HCT116 (cell line): ENCODE results near the gene ERVMER34-1. TPM values are rescaled to one million over a fixed set of nuclear protein-coding genes. Genes with fewer than 3 reads are reported as not detected.

Source experiments
- ATAC-seq: fragments of 200-7000 bp; cut with Tn5 transposase; 2 replicates; pipeline ENCODE4 v1.9.1; 2020; ENCODE audit warnings: mild to moderate bottlenecking, moderate library complexity
- BruUV-seq: library from RNA; stranded (reverse); fragments of 400-500 nt; replicated peaks from 2 replicates; lab custom pipeline; 2021; lab: Mats Ljungman, UMichigan
- CTCF ChIA-PET: fragments of 300-600 bp; sonication (Branson Sonifier 250); formaldehyde crosslinking; loops from one replicate; lab custom pipeline; 2021; ENCODE audit warnings: antibody characterized with exemption; lab: Charles Lee
- POLR2A ChIA-PET: fragments of 300-600, 350-600 bp; sonication (Branson Sonifier 250); formaldehyde crosslinking; loops from one replicate; lab custom pipeline; 2021; ENCODE audit warnings: antibody characterized with exemption; lab: Charles Lee
- RAD21 ChIA-PET, 2 experiments: fragments of 300-600 bp; sonication (Branson Sonifier 250); formaldehyde crosslinking; loops; one replicate each; lab custom pipeline; 2023; ENCODE audit warnings: low total read pairs in 2 of 2; ENCODE audit not compliant: uncharacterized antibody in 2 of 2, unreplicated experiment in 2 of 2, low non-redundant PET in 1 of 2; lab: Charles Lee
- DNase-seq: peaks from one replicate; pipeline ENCODE4 v3.0.0-alpha.2; 2010; ENCODE audit warnings: low read depth, low spot score
- H2AFZ ChIP-seq: fragments of 200-600 bp; shearing (Covaris generic), sonication (generic); 2 replicates; pipeline ENCODE4 v1.6.1; 2017; ENCODE audit warnings: low read depth, mixed run types, mixed read lengths, antibody characterized with exemption, low read length; ENCODE audit not compliant: poor library complexity, severe bottlenecking
- H3K27ac ChIP-seq: 2 replicates; pipeline ENCODE4 v1.5.1; 2012; ENCODE audit warnings: low read depth, low read length
- H3K27me3 ChIP-seq: fragments of 200-600 bp; sonication (generic); 2 replicates; pipeline ENCODE4 v1.6.1; 2016; ENCODE audit warnings: mixed run types, low read length, mixed read lengths; ENCODE audit not compliant: insufficient read depth
- H3K36me3 ChIP-seq, 2 experiments: fragments of 200-500 bp in 1 of 2; fragments of 200-600 bp in 1 of 2; sonication (Bioruptor generic) in 1 of 2; sonication (generic) in 1 of 2; 2 replicates each; pipeline versions ENCODE4 v1.5.1 to v1.6.1; 2014 to 2016; ENCODE audit warnings: low read length in 2 of 2, inconsistent platforms in 1 of 2, mixed read lengths in 1 of 2, mixed run types in 1 of 2; ENCODE audit not compliant: insufficient read depth in 2 of 2, control insufficient read depth in 1 of 2
- H3K4me1 ChIP-seq, 2 experiments: fragments of 200-600 bp in 1 of 2; sonication (generic) in 1 of 2; 2 replicates each; pipeline versions ENCODE4 v1.5.1 to v1.6.1; 2012 to 2017; ENCODE audit warnings: low read length in 2 of 2, inconsistent platforms in 1 of 2, mild to moderate bottlenecking in 1 of 2, mixed read lengths in 1 of 2, mixed run types in 1 of 2, moderate library complexity in 1 of 2; ENCODE audit not compliant: insufficient read depth in 2 of 2, control insufficient read depth in 1 of 2
- H3K4me2 ChIP-seq: fragments of 200-600 bp; sonication (generic); 2 replicates; pipeline ENCODE4 v1.6.1; 2017; ENCODE audit warnings: mixed run types, low read length, mixed read lengths
- H3K4me3 ChIP-seq, 2 experiments: fragments of 200-600 bp in 1 of 2; sonication (generic) in 1 of 2; replicated peaks in 1 of 2; 2 replicates each; pipeline ENCODE4 v1.5.1; 2011 to 2016; ENCODE audit warnings: low read length in 2 of 2, control low read depth in 1 of 2, low read depth in 1 of 2, mild to moderate bottlenecking in 1 of 2, mixed read lengths in 1 of 2, mixed run types in 1 of 2
- H3K79me2 ChIP-seq: fragments of 200-600 bp; sonication (generic); 2 replicates; pipeline ENCODE4 v1.6.1; 2017; ENCODE audit warnings: mild to moderate bottlenecking, mixed run types, low read length, moderate library complexity, mixed read lengths; ENCODE audit not compliant: insufficient read depth
- H3K9ac ChIP-seq: fragments of 200-600 bp; sonication (generic); 2 replicates; pipeline ENCODE4 v1.6.1; 2016; ENCODE audit warnings: low read length, mixed read lengths
- H3K9me2 ChIP-seq: fragments of 200-600 bp; sonication (generic), shearing (Covaris generic); 2 replicates; pipeline ENCODE4 v1.6.1; 2017; ENCODE audit warnings: mixed run types, mild to moderate bottlenecking, moderate library complexity; ENCODE audit not compliant: insufficient read depth
- H3K9me3 ChIP-seq, 2 experiments: fragments of 200-500 bp in 1 of 2; fragments of 200-600 bp in 1 of 2; sonication (Bioruptor generic) in 1 of 2; sonication (generic) in 1 of 2; 2 replicates each; pipeline ENCODE4 v1.6.1; 2014 to 2017; ENCODE audit warnings: low read length in 2 of 2, mixed read lengths in 2 of 2, inconsistent platforms in 1 of 2, low read depth in 1 of 2, mild to moderate bottlenecking in 1 of 2, mixed run types in 1 of 2, moderate library complexity in 1 of 2; ENCODE audit not compliant: control insufficient read depth in 1 of 2, insufficient read depth in 1 of 2
- H4K20me1 ChIP-seq: fragments of 200-600 bp; sonication (generic), shearing (Covaris generic); 2 replicates; pipeline ENCODE4 v1.6.1; 2017; ENCODE audit warnings: mixed run types, mild to moderate bottlenecking, moderate library complexity; ENCODE audit not compliant: insufficient read depth
- CTCF ChIP-seq, 3 experiments: fragments of 200-600 bp in 1 of 3; sonication (generic) in 1 of 3; IDR thresholded peaks in 2 of 3; conservative IDR thresholded peaks in 1 of 3; 2 replicates each; pipeline ENCODE4 v1.5.1; 2012 to 2017; ENCODE audit warnings: low read depth in 2 of 3, low read length in 2 of 3, antibody characterized with exemption in 1 of 3, borderline replicate concordance in 1 of 3, control low read depth in 1 of 3, mild to moderate bottlenecking in 1 of 3, mixed read lengths in 1 of 3, mixed run types in 1 of 3, moderate library complexity in 1 of 3; ENCODE audit not compliant: insufficient read depth in 1 of 3
- ELF1 ChIP-seq: IDR thresholded peaks from 2 replicates; pipeline ENCODE4 v1.6.1; 2012; ENCODE audit warnings: low read depth, borderline replicate concordance
- EZH2phosphoT487 ChIP-seq: fragments of 200-600 bp; IDR thresholded peaks from 2 replicates; pipeline ENCODE4 v1.6.1; 2018; ENCODE audit warnings: antibody characterized with exemption, borderline replicate concordance
- FOSL1 ChIP-seq: IDR thresholded peaks from 2 replicates; pipeline ENCODE4 v1.6.1; 2012; ENCODE audit warnings: low read depth
- JUND ChIP-seq: IDR thresholded peaks from 2 replicates; pipeline ENCODE4 v1.6.1; 2012
- REST ChIP-seq: IDR thresholded peaks from 2 replicates; pipeline ENCODE4 v1.6.1; 2012; ENCODE audit warnings: low read depth
- SP1 ChIP-seq: IDR thresholded peaks from 2 replicates; pipeline ENCODE4 v1.6.1; 2012; ENCODE audit warnings: low read depth
- SRF ChIP-seq: IDR thresholded peaks from 2 replicates; pipeline ENCODE4 v1.6.1; 2012; ENCODE audit warnings: low read depth
- TCF7L2 ChIP-seq: IDR thresholded peaks from 2 replicates; pipeline ENCODE4 v1.7.0; 2011; ENCODE audit warnings: borderline replicate concordance, inconsistent platforms; ENCODE audit not compliant: insufficient read depth, insufficient read length; ENCODE audit errors: extremely low read depth
- YY1 ChIP-seq: IDR thresholded peaks from 2 replicates; pipeline ENCODE4 v1.6.1; 2011; ENCODE audit warnings: low read length, low read depth, moderate library complexity, mild to moderate bottlenecking; ENCODE audit not compliant: insufficient replicate concordance; ENCODE audit errors: extremely low read depth
- intact Hi-C: fragments of 100-400 bp; cut with micrococcal nuclease; formaldehyde crosslinking; loops from 2 replicates; pipeline ENCODE4 v1.10.0; 2022
- total RNA-seq: library from RNA; stranded (reverse); gene quantifications from one replicate; pipeline ENCODE4 v1.2.1, GENCODE V29; 2021; ENCODE audit not compliant: unreplicated experiment

Gene ERVMER34-1
- total RNA-seq, 1 experiment from 2014 or later = 17.5 TPM

- no peaks in the 10 kb centered on the region for H3K36me3 ChIP-seq
- CTCF ChIA-PET = no interaction called here
- no peak overlapping the region for H3K4me2 ChIP-seq
- no peak overlapping the region for H2AFZ ChIP-seq
- no peak overlapping the region for H3K27ac ChIP-seq
- H3K9me3 ChIP-seq = no peaks in the 10 kb centered on the region
- RAD21 ChIA-PET = no interaction called here
- H3K4me1 ChIP-seq = no peaks in the 10 kb centered on the region
- H3K27me3 ChIP-seq = no peaks in the 10 kb centered on the region
- H4K20me1 ChIP-seq = no peaks in the 10 kb centered on the region
- POLR2A ChIA-PET = interaction anchor here (1.2 kb wide), 1 partner anchor 17 kb away, joined by 4 read pairs; no protein-coding TSS in a partner anchor
- DNase-seq (no peak), ATAC-seq (no peak)
- no TSS peak for BruUV-seq
- no peaks in the 10 kb centered on the region for H3K9me2 ChIP-seq
- TF ChIP-seq FOSL1 (no peak), TCF7L2 (no peak), ELF1 (no peak), EZH2phosphoT487 (no peak), SRF (no peak), JUND (no peak), CTCF (IDR thresholded peaks at IDR 0.05 in 2 of 3, conservative IDR thresholded peaks at IDR 0.05 in 1 of 3; ENCODE audit: borderline replicate concordance in 1 of 3, insufficient read depth in 1 of 3, low read depth in 2 of 3, low read length in 2 of 3) (no peak), REST (no peak), SP1 (no peak), YY1 (no peak)
- no peak overlapping the region for H3K4me3 ChIP-seq
- intact Hi-C loops = no loop called here
- no peaks in the 10 kb centered on the region for H3K79me2 ChIP-seq
- H3K9ac ChIP-seq = no peak overlapping the region
Observed at GRCh38 chr4:52694936-52695335, 56.3 kb downstream of the ERVMER34-1 start.
